Activated CD8-positive, alpha-beta memory T cell treated with anti-CD3 and anti-CD28 coated beads for 4 hours (primary cell): ENCODE measurements around the gene HK1.
"Not testable (repeated sequence)": the region's sequence is repeated elsewhere in the genome, so short reads cannot be mapped to it uniquely, and the experiment has no call there.

Source experiments
- DNase-seq, 2 donors: peaks; one replicate each; pipeline ENCODE4 v3.0.0-alpha.2; 2020; ENCODE audit warnings: low read depth in 2 of 2

Gene HK1

DNA sequence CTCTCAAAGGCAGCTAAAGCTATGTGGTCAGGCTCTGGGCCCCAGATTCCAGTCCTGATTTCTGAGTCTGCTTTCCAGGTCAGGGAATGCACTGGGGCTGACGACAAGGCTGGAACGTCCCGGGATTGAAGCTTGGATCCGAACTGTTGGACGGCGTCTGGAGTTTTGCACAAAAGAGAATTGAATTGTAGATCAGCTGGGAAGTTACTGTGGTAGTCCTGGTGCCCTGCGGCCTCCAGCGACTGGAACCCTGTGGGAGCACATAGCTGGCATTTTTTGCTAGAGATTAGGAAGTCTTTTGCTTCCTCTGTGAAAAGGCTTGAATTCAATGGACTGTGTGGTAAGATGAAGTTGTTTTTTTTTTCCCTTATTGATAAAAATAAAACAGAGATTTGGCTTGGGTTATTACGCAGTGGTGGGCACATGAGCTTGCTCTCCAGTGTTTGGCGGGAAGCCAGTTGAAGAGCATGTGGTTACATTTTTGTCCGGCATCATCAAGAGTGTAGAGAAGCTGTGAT is at the start of gene HK1:
TSS of gene HK1 (plus strand) at position 51 of the 518 bp plus-strand sequence.
- no peak for DNase-seq

DNA sequence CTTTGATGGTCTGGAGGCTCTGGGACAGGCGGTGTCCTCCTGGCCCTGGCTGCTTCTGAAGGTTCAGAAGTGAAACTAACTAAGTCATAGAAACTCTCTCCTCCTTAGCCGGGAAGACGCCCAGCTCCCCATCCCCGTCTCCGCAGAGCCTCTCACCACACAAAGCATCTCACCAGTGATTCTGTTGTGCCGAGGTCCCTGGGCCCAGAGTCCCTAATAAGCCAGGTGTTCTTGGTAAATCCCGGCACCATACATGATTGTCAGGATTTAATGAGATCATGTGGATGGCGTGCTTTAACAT is 48.7 kb upstream of the HK1 start:
- DNase-seq = no peak

DNA sequence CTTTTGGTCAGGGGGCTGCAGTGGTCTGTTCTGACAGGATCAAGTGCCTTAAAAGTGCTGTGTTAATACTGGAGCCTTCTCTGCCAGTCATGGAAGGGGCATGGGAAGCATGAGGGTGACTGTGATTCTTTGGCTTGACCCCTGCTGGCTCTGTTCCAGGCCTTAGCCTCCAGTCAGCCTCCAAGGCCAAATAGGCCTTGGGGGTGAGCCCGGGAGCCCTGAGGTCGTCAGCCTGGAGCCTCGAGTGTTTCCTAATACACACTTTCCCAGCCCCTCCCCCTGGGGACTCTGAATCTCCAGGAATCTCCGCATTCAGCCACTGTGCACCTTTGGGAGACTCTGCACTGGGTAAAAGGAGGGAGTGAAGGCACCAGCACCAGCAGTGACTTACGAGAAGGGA is 48.2 kb upstream of the HK1 start:
- DNase-seq = no peak

DNA sequence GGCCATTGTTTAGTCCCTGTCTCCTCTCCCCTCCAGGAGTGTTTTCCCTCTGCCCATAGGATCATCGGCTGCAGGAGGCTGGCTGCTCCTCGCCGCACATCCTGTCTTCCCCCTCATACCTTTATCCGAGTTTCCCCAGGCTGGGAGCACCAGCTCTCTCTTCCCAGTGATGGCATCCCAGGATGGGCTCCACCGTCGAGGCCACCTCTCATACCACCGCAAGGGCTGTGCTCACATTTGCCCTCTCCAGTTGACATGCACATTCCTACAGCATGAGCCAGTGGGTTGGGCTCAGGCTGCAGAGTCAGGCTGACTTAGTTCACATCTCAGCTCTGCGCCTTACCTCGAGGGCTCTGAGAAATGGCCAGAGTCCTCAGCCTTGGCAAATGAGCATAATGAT is 46.0 kb upstream of the HK1 start:
- DNase-seq = no peak

DNA sequence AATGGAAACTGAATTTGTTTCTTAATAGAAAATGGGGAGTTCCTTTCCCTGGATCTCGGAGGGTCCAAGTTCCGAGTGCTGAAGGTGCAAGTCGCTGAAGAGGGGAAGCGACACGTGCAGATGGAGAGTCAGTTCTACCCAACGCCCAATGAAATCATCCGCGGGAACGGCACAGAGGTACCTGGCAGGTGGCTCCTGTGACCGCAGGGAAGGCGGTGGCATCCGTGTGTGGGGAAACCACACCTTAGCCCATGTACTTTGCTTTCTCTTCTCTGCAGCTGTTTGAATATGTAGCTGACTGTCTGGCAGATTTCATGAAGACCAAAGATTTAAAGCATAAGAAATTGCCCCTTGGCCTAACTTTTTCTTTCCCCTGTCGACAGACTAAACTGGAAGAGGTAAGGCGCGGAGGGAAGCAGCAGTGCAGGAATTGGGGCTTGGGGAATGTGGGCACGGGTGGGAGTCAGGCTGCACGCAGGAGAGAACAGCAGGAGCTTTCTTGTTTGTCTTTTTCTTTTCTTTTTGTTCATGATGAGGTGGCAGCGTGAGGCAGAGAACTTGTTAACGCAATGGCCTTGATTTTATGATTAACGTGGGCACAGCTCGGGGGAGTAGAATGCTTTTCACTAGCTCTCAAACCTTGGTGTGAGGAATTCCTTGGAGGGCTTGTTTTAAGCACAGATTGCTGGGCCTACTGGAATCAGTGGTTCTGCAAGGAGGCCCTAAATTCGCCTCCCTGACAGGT is 45.4 kb upstream of the HK1 start:
- no peak for DNase-seq

DNA sequence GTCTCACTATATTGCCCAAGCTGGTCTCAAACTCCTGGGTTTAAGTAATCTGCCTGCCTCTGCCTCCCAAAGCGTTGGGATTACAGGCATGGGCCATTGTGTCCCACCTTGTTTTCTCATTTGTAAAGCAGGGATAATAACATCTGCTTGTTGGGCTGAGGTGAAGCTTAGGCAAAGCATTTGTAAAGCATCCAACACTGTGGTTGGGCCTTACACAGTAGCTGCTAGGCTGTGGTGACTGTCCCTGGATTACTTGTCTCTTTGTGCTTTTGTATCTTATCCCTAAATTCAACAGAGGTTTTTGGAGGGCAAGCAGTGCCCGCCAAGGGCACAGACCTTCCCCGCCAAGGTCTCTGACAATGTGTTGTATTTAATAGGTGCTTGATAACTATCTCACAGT is 43.8 kb upstream of the HK1 start:
- no peak for DNase-seq

DNA sequence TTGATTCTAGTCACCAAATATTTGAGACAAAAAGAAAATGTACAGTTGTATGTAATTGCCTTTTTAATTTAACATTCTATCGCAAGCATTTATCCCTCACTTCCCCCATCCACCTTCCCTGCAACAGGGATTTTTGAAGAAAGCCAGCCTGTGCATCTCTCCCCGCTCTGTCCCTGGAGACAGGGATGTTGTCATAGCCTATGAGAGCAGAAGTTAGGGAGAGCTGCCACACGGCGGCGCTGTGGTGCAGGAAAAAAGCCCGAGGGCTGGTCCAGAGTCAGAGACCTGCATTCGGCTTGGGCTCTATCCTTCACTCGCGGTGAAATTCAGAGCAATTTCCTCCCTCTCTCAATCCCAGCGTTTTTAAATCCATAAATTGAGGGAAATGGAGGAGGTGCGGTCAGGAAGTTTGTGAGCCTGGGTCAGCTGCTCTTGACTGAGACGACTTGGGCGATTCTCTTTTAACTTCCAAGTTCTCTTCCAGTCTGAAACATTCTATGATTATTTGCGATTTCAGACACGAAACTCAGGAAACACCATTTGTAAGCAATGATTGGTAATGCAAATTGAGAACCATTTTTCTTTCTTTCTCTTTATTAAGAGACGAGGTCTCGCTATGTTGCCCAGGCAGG is 40.7 kb upstream of the HK1 start:
- DNase-seq = peak; percentile 71 to 73

DNA sequence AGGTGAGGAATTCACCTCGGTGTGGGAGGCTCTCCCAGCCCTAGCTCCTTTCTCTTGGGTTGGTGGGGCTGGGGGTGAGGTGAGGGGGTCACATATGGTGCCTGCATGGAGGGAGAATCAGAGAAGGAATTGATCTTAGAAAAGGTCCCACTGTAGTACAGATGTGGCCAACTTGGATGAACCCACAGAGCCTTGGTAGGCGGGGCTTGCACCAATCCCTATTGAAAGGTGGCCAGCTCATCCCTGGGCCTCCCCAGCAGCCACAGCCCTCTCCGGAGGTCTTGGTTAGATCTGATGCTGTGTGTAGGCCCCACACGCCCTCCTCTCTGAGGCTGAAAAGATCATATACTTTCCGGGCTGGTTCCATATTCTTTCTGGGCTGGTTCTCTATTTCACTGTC is 39.2 kb upstream of the HK1 start:
- no peak for DNase-seq

DNA sequence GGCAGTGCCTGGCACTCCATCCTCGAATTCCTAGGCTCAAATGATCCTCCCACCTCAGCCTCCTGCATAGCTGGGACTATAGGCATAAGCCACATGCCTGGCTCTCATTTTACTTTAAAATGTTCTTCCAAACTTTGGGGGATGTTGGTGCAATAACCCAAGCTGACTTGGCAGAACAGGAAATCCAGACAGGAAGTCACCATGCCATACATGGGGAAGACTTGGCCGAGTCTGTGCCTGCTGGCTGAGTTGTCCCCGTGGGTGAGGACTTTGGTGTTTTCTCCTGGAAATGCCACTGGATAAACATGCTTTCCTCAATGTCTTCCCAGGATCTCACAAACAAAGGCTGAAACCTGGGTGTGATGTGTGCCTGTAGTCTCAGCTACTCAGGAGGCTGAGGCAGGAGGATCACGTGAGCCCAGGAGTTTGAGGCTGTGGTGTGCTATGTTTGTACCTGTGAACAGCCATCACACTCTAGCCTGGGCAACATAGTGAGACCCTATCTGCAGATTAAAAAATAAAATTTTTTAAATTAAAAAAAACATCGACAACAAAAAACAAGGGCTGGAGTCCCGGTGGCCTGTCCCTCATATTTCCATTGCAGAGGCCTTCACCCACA is 38.4 kb upstream of the HK1 start:
- no peak for DNase-seq

DNA sequence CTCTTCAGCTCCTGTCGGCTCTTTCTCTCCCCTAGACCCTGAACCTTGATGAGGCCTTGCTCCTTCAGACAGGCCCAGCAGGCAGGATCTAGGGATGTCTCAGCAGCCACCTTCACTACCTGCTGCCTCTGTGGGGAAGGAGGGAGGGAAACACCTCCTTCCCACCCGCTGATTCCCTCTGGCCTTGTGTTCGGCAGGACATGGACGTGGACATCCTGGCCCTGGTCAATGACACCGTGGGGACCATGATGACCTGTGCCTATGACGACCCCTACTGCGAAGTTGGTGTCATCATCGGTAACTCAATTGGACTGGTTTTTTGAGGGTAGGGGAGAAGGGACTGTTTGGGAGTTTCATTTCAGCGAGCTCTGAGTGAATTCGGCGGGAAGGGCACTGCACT is 37.8 kb upstream of the HK1 start:
- DNase-seq = no peak

DNA sequence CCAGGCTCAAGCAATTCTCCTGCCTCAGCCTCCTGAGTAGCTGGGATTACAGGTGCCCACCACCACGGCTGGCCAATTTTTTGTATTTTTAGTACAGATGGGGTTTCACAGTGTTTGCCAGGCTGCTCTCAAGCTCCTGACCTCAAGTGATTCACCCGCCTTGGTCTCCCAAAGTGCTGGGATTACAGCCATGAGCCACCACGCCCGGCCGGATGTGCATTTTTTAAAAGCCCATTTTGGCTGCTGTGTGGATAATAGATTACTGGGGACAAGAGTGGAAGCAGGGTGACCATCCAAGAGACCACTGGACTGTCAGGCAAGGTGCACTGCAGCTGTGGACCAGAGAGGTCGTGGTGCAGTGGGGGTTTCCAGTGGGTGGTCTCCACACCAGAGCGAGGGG is 36.7 kb upstream of the HK1 start:
- DNase-seq = no peak

DNA sequence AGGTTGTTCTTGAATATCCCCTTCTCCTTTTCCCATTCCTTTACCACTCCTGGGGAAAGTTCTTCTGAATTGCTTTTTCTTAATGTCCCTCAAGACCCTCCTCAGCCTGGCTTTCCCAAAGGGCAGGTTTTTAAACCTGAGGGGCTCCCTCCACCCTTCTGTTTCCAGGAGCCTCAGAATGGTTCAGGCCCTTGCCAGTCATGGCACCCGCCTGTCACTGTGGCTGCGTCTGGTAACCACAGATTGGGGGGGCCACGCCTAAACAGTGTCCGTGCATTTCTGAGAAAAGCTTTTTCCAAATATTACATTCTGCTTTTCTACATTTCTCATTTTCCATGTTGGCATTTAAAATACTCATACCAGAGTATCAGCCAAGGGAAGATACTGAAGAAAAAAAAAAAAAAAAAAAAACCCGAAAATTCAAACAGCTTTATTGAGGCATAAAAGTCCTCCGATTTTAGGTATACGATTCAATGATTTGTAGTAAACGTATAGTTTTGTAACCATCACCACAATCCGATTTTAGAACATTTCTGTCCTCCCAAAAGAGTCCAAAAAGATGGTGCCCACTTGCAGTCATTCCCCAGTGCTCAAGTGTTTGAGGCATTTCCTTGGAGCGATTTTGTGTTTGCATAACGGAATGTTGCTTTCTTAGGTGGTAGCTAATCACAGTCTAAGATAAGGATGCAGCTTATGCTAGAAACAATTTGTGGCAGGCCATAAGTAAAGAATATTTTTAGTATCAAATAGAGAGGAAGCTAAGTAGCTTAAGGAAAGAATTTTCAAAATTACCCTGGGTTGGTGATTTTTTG is 36.0 kb upstream of the HK1 start:
- DNase-seq = no peak

DNA sequence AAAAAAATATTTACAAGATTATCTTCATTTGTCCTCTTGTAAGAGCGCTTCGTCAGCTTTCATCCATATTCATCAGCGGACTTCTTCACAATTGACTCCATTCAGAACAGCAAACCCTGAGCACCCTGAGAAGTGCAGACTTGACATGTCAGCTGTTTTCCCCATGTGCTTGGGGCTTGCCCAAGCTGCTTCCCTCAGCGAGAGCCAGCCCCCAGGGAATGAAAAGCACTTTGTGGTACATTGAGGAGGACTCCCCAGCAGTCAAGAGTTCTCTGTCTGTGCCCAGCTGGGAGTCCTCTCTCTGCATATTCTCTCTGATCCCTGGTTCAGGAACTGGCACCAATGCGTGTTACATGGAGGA is 35.5 kb upstream of the HK1 start:
- DNase-seq = no peak

DNA sequence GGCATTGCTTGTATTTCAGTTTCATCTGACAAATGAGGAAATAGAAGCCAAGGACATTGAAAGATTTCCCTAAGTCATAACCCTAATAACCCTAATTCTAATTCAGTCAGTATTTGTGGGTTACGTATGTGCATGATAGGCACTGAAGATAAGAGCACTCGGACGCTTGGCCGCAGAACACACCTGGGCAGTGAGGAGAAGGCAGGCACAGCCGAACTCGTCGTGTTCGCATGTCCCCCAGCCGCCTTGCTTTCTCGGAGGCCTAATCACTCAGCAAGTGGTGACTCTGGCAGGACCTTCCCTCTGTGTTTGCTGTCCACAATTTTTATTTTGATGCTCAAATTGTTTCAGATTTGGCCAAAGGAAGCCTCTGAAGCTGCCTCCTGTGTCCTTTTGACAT is 34.5 kb upstream of the HK1 start:
- DNase-seq = no peak

DNA sequence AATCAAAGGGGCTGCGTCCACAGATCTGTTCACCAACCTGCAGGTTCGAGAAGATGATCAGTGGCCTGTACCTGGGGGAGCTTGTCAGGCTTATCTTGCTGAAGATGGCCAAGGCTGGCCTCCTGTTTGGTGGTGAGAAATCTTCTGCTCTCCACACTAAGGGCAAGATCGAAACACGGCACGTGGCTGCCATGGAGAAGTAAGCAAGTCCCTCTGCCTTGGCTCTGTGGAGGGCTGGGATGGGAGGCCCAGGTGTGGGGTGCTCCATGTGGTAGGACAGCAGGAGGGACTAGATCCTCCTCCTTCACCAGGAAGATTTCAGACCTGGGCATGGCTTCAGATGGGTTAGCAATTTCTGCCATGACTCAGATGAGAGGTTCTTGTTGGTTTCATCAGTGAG is 32.3 kb upstream of the HK1 start:
- DNase-seq = no peak

DNA sequence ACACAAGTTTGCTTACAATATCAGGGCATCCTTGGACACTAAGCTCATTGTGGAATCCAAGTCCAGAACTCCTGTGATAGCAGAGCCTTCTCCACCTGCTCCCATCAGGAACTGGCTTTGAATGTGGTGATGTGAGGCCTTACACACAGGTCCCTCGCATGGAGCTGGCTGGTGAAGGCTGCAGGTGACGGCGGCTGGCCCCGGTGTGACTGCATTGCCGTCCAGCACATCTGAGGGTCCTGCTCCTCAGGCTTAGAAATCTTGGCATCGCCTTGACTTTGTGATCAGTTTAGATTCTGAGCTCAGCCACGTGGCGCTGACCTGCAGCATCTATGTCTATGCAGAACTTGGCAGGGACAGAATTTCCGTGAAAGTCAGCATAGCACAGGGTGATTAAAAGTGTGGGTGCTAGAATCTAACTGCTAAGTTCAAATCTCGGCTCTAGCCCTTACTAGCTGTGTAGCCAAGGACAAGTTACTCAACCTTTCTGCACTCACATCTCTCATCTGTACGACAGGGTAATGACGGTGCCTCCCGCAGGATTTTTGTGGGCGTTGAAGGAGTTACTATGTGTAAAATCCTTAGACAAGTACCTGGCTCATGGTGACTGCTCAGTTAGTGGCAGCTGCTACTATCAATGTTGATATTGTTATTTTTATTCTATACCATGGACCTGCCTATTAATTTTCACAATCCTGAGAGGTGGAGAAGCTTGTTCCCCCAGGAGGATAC is 31.5 kb upstream of the HK1 start:
- DNase-seq = no peak

DNA sequence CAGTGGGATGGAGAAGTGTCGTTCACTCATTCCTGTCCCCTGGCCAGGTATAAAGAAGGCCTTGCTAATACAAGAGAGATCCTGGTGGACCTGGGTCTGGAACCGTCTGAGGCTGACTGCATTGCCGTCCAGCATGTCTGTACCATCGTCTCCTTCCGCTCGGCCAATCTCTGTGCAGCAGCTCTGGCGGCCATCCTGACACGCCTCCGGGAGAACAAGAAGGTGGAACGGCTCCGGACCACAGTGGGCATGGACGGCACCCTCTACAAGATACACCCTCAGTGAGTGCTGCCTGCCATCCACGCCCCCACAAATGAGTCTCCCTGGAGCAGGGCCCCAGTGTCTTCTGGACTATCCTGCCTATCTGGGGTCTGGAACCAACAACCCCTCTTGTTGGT is 31.0 kb upstream of the HK1 start:
- no peak for DNase-seq

DNA sequence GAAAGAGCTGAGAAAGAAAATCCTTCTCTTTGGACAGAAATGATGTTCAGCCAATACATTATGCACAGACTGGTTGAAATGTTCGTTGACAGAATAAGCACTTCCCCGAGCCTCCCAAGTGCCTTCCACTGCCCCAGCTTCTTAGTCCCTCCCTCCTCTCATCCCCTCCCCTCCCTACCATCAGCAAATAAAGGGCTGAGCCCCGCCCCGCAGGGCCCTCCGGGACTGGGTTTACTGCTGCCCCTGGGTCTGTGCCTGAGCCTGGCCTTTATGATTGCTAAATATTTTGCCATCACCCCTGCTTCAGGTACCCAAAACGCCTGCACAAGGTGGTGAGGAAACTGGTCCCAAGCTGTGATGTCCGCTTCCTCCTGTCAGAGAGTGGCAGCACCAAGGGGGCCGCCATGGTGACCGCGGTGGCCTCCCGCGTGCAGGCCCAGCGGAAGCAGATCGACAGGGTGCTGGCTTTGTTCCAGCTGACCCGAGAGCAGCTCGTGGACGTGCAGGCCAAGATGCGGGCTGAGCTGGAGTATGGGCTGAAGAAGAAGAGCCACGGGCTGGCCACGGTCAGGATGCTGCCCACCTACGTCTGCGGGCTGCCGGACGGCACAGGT is 30.1 kb upstream of the HK1 start:
- no peak for DNase-seq

DNA sequence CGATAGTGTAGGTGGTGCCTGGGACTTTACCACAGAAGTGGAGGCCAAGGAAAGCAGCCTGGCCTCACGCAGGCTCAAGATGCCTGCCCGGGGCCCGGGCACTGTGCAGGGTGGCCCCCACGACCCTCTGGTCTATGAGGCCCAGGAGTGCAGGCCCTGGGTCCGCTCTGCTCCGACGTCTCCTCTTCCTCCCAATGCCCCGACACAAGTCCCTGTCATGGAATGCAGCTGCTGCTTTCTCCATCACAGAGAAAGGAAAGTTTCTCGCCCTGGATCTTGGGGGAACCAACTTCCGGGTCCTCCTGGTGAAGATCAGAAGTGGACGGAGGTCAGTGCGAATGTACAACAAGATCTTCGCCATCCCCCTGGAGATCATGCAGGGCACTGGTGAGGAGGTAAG is 28.3 kb upstream of the HK1 start:
- no peak for DNase-seq

DNA sequence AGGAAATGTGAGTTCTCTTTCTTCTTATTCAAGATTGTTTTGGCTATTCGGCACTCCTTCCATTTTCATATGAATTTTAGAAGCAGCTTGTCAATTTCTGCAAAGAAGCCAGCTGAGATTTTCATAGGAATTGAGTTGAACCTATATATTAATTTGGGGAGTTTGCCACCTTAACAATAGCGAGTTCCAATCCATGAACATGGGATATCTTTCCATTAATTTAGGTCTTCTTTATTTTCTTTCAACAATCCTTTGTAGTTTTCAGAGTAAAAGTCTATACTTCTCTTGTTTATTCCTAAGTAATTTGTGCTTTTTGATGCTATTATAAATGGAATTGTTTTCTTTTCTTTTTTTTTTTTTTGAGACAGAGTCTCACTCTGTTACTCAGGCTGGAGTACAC is 26.9 kb upstream of the HK1 start:
- DNase-seq = not testable (repeated sequence)

DNA sequence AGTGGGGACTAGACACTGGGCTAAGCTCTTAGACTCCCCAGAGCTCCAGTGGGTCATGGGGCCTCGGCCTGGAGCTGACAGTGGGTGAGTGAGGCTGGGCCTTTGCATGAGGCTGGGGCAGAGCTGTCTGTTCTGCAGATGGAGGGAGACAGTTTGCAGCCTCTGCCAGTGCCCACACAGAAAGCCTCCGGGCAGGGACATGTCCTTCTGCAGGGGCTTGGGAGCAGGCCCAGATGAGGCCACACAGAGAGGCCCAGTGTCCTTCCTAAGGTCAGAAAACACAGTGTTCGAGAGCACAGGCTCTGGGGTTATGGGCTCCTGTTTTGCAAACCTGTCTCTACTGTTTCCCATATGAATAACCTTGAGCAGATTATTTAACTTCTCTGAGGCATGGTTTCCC is 25.1 kb upstream of the HK1 start:
- DNase-seq = no peak

DNA sequence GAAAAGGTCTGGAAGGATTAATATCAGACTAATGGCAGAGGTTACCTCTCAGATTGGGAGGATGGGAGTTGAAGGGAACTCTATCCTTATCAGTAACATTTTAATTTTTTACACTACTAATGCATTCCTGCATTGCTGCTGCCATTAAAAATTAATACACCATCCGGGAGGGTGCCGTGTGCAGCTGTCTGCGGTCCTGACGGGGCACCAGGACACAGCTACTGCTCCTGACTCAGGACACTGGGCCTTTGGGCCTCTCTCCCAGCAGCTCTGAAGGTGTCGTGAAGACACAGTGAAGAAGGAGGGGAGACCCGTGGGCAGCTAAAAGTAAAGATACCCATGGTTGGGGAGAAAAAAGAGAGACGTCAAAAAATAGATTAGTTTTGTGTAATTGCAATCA is 23.4 kb upstream of the HK1 start:
- DNase-seq = no peak
